ENCODE results near the gene DHRS7B.

DHRS7B gene

DNA sequence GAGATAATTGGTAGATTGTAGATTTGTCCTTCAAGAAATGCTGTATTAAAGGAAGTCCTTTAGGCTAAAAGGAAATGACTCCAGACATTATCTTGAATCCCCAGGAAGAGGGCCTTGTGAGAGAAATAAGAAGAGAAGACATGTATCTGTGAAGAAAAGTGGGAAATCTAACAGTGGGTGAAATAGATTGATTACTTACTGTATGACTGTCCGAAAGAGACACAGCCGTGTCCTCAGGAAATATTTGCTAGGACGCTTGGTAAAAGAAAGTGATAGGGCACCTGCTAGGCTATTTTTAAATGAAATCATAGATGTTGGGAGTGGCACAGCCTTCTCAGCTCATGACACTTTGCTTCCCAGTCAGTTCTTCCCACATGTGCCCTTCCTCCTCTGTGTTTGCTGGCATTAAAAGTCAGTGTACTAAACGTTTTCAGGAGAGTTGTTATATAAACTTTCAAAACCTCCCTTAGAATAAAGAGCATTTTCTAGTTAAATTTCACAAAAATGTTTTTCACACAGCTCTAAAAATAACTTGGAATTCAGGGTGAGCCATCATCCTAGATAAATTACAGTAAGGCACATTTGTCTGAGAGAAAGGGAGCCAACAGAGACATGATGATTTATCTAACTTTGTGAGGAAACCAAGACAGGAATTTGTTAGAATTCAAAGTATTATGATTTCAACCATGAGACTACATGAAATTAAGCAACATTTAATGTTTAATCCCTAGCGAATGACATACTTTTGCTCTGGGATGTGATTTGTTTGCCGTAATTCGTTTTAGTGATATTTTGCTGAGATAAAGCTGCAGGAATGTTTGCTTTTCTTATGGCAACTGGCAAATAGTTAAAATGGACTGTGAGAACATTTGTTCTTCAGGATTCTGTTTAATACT lies 35.0 kb downstream of the DHRS7B start:
- no peak for DNase-seq

DNA sequence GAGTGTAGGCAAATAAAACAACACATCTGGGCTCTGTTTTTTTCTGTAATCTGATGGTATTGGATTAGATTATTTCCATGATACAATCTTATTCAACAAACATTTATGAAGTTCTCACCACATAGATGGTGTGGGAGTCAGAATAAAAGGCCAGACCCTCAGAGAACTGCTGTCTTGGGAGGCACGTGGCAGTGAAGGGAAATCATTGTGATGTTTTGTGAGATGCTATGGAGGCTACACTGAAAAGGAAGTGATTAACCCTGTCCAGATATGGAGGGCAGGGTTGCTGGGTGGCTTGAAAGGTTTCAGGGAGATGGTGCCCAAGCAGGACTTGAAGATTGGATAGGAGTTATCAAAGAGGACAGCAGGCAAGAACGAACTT lies 35.6 kb downstream of the DHRS7B start:
- DNase-seq, result no peak

DNA sequence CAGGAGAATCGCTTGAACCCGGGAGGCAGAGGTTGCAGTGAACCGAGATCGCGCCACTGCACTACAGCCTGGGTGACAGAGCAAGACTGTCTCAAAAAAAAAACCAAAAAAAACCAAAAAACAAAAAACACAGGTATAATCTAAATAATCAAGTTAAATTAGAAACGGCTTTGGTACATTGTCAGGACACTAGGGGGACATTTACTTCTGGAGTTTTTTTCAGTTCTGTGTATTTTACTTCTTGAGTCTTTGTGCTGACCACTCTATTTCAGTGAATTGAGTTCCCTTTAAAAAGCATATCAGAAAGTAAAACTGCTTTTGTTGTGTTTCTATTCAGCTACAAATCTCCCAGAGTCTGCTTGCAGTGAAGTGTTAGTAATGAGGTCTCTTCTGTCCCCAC lies 36.3 kb downstream of the DHRS7B start:
- DNase-seq, result no peak

DNA sequence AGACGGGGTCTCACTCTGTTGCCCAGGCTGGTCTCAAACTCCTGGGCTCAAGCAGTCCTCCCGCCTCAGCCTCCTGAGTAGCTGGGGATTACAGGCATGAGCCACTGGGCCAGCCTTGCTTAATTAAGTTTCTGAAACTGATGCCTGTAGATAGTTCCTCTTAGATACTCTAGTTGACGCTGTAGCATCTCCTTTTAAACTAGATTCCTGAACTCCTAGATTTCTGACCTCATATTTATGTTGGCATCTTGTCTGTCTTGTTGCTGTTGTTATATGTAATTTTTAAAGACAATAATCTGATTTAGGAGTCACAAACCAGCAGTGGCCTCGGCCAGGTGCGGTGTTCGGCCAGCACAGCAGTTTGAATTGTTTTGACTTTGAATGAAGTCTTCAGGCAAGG lies 37.5 kb downstream of the DHRS7B start:
- no peak for DNase-seq

DNA sequence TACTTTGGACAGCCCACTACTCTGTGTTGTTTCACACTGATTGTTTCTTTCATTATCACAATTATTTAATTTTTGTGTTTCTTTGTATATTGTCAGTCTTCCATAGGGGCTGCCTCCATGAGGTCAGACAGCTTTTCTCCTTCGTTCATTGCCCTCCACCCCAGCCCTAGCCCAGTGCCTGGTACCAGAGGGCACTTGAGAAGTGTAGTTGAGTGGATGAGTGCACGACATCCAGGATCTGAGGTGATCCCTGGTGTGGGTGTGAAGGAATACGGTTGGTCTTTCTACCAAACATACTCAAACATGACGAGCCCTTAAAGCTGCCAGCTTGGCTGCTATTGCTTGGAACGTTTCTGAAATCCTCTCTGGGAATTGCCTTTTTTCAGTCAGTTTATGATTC lies 37.9 kb downstream of the DHRS7B start:
- DNase-seq, result no peak

DNA sequence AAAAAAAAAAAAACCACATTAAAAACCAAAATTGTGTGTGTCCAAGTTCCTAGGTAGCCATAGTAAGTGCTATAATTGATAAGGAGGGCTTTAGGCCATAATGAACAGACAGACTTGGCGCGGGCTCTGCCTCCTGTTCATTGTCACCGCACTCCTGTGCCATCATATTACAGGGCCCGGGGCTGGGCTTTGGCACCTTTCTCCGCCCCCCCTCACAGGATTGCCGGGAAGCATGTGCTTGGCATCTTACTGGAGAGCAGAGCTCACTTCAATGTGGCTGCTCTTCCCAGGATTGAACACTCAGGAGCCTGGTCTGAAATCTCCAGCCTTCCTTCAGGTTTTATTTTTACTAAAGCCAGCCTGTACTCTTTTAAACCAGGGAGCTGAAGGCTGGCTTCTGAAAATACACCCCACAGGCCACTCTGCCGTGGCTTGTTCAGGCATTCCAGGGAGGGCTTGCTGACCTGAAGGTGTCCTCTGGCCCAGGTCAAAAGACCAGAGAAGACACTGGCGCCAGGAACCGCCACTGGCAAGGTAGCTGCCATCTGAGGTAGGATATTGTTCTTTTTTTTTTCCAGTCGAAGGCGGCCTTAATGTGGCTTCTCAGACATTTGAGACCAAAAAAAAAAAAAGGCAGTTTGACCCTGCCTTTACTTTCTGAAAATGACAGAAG lies 39.3 kb downstream of the DHRS7B start:
- no peak for DNase-seq

DNA sequence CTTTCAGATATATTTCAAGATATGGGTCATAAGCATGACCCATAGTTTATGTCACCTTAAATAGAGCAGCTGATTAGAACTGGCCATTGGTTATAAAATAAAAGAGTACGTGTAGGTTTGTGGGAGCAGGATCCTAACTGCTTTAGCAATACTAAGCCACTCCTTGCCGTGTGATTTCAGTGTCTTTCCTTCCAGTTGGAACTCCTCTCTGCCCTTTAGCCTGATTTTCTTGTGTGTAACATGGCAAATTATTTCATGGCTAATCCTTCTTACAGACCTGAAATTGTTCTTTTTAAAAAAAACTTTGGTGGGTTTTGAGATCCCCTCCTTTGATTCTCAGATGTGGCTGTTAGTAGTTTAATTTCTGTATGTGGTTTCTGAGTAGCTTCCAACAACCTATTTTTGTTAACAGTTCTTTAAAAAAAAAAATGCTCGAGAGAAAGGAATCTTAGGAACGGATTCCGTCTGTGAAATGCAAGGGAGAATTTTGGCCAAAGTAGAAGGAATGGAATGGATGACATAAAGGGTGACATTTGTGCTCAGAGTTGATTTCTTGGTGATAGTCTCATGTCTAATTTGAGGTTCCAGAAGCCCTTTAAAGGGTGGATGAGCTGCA lies 39.9 kb downstream of the DHRS7B start:
- no peak for DNase-seq

DNA sequence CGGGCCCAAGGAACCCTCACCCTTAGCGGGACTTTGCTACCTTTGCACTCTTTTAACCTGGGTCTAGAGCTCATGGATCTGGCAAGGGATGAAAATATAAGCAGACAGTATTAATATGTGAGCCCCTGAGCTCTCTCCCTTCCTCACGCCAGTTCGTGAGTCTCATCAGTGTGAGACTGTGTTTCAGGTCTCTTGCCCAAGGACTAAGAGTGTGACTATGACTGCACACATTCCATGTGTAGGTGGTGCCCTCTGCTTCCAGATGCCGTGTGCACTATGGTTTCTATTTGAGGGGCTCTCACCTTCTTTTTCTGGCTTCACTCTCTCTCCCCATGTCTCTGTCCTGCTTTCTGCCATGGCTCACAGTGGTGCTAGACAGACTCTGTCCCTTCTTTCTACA lies 40.5 kb downstream of the DHRS7B start:
- no peak for DNase-seq

DNA sequence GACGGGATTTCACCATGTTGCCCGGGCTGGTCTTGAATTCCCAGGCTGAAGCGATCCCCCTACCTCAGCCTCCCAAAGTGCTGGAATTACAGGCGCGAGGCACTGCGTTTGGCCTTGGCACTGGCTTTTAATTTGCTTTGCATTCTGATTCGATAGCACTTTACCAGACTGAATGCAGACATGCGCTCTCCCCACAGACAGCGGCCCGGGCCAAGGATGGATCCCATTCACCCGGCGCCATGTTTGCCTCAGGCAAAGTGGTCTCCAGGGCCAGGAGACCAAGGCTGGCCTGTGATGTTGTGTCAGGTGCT lies 41.7 kb downstream of the DHRS7B start:
- no peak for DNase-seq

DNA sequence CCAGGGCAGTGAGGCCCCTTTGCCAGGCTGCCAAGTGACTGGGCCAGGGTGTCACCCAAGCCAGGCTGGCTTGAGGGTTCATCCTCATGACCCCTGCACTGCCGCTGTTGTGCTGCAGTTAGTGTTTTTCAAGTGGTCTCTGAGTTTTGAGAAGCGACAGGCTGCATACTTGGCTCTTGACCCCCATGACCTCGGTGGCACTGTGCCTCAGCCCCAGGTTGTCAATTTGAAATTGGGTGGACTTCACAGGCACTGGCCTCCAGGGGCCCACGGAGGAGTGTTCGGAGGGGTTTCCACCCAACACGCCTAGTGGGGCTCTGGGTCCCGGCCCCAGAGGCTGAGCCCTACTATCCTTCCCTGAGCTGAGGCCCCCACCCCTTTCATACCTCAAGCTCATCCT lies 42.7 kb downstream of the DHRS7B start:
- no peak for DNase-seq

DNA sequence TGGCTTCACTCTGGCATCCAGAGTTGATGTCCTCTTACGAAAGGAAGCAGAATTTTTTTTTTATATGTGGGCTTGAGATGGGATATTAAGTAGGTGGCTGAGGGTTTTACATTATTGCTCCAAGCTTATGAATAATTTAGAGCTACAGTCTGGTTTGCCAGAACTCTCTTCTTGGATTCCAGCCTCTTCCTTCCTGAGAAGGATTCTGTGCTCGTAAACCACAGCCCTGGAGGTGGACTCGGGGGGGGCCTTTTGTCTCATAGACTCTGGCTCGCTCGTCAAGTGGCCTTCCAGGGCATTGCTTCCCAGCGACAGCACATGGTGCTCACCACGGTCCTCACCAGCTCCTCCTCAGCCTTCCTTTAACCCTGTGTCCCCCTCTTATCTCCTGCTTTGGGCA lies 44.0 kb downstream of the DHRS7B start:
- DNase-seq, result no peak

DNA sequence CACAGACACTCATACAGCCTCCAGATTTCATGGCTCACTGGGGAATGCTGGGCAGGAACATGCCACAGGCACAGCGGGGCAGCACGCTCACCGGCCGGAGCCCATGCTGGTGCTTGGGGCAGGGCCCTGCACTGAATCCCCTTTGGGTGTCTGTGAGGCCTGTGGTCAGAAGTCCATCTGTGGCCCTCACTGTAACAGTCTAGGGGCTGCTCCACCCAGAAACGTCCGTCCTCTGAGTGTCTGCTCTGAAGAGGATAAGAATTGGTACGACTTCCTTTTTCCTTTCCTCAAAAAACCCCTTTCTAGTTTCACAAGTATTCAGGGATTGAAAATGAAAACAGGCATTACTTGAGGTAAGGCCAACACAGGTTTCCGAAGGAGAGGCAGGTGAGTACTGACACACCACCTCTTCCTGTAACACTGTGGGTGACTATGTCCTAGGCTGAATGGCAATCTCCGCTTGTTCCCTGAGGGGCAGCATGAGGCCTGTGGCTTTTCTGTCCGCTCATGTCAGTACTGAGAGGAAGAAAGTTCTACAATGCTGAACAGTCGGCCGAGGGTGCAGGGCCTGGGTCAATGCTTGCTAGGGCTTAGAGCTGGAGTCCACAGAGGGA lies 44.7 kb downstream of the DHRS7B start:
- DNase-seq, result no peak

DNA sequence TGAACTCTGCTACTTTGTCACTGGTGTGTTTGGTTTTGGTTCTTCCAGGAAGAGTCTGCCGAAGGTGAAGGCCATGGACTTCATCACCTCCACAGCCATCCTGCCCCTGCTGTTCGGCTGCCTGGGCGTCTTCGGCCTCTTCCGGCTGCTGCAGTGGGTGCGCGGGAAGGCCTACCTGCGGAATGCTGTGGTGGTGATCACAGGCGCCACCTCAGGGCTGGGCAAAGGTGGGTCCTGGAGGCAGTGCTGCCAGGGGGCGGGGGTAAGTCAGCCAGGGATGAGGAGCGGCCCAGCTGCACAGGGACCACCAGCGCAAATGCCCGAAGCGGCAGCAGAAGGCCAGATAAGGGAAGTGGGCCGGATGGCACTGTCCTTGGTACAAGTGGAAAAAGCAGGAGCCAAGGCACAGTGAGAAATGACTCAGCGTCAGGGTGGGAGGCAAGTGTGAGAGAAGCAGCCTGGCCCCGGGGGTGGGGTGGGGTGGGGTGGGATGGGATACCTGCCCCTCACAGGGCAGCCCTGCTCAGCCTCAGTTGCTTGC lies 45.3 kb downstream of the DHRS7B start:
- no peak for DNase-seq

DNA sequence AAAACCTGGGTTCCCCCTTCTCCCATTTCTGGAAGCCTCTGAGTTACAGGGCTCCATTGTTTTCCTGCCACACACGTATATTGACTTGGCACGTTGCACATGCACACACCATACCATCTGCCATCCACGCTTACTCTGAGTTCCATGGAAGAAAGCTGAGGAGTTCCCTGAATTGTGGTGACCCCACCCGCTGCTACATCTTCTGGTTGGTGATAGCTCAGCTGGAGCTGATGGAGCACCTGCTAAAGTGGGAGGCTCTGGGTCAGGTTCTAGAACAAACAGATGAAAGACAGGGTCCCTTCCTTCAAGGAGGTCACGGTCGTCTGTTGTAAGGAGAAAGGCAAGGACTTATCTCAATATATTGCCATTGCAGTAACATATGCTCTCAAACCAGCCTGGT lies 46.1 kb downstream of the DHRS7B start:
- DNase-seq, result no peak

DNA sequence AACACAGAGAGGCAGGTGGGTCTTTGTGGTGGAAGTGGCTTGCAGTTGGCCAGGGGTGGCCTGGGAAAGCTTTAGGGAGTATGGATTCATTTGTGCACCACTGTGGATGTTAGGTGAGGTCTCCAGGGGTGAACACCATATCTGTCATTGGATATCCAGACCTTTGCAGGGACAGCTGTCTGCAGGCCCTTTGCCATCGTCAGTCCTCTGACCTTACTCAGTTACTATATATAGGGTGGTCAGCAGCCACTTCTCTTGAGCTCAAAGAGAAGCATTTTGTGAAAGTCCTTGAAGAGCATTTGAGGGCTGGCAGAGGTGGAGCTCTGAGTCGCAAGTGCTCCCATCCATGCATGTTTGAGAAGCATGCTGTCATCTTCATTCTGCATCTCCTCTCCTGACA lies 46.8 kb downstream of the DHRS7B start:
- DNase-seq, result no peak

DNA sequence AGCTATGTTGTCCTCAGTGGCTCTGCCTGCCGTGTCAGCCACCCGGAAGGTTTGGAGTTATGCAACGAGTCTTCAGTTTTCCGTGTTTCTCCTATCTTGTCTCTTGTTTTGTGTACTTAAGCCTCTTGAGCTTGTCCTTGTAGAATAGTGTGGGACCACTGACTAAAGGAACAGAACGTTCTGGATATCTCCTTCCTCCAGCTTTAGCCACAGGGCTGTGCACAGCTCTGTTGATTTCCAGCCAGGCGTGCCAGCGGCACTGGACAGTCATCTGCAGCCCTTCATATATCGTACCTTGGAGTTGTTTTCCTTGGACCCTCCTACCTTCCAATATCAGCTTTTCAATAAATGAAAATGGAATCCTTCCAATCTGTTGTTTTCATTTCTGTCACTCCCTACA lies 47.4 kb downstream of the DHRS7B start:
- DNase-seq, result no peak

DNA sequence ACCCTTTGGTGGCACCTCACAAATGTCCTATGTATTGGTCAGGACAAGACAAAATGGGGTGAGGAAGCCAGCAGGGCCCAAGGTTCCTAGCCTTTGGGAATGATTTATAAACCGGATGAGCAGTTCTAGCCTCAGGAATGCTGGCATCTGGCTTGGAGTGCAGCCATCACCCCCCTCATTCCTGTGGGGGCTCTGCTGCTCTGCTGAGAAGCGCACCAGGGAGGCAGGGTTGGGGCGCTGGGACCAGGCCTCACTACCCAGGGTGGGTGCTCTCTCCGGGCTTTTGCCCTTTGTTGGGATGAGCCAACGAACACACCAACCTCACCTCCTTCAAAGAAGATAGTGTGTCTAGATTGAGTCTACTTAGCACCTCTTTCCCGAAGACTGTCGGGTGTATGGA lies 47.9 kb downstream of the DHRS7B start:
- DNase-seq, result no peak

DNA sequence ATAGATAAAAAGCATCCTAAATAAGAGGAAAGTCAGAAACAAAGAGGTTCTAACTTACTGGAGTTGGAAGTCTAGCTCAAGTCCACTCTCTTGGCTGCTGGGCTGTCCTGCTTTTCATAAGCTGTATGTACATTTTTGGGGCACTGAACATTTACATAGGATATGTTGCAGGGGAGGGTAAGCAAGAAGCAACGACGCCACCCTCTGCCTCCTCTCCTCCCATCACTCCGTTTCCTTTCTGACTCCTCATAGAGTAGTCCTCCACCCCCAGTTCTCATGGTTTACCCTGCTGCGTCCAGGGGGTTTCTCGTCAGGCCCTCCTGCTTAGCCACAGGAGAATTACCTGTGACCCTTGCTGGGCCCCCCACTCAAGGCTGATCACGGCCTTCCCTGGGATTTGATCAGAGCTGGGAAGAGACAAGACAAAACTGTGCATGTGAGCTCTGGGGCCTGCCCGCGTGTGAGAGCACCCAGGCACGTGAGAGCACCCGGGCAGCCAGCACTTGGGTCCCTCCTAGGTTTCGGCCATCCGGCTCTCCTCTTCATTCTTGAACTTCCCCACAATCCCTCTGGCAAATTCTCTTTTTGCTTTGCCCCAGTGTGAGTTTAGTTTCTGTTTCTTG lies 50.1 kb downstream of the DHRS7B start:
- DNase-seq, result peak; percentile 13

DNA sequence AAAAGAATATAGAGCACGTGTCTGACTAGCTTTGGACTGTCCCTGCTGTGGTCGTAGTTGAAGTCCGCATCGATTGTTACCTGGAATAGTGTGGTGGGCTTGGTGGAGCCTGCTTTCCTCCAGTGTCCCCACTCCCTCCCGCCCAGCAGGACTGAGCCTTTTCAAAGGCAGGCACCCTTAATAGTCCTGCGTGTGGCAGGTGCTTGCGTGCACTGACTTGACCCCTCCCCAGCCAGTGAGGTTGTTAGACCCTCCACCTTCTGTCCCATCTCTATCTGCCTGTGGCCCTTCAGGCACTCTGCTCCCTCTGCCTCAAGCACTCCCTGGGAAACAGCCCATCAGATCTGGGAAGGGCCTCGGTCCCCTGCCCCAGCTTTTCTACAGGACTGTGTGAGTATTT lies 50.6 kb downstream of the DHRS7B start:
- no peak for DNase-seq

DNA sequence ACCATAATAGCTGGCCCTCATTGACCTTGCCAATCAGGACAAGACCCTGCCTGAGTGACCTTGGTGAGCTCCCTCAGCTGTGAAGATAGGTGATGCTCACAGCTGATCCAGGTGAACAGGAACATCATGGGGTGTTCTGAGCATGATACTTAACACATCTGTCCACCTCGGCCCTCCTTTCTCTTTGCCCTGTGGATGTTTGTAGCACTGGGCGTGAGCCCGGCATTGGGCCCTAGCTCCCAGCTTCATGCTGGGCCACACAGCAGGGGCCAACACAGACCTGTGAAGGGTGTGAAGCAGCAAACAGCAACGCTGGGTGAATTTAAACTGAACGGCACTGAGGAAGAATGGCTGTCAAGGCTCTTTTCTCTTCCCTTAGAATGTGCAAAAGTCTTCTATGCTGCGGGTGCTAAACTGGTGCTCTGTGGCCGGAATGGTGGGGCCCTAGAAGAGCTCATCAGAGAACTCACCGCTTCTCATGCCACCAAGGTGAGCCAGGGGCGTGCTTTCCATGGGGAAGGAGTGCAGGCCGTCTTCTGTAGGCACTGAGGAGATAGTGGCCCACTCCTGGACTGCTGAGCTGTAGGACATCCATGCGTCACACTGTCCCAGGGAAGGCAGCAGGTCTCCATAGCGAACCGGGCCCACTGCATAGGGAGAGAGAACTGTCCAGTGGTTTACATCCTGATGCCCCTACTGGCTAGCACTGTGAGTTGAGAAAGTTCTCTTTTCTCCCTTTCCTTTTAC lies 51.3 kb downstream of the DHRS7B start:
- peak; percentile 12 for DNase-seq

DNA sequence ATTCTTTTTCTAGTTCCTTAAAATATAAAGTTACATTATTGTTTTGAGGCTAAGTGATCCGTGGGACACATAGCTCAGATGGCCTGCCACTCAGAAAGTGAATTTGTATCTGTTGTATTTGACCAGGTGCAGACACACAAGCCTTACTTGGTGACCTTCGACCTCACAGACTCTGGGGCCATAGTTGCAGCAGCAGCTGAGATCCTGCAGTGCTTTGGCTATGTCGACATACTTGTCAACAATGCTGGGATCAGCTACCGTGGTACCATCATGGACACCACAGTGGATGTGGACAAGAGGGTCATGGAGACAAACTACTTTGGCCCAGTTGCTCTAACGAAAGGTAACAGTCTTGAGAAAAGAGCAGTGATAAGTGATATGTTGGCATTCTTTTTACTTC lies 56.7 kb downstream of the DHRS7B start:
- no peak for DNase-seq

DNA sequence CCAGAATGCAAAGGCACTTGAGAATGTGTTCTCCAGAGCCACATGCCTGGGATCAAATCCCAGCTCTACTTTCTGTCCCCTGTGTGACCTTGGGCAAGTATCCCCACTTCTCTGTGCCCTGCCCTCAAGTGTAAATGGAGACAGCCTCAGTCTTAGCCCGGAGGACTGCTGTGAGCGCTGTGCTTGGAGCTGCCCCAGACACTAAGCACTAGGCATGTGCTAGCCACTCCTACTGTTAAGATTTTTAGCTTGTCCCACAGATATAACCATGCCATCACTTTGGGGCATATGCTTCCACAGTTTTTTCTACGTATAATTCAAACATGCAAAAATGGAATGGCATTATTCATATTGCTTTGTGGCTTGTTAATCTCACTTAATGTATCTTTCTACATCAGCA lies 57.8 kb downstream of the DHRS7B start:
- DNase-seq, result no peak

All from right forelimb (tissue), 1 donor.